ENCODE results near the gene KMT2A. TPM values are rescaled to one million over a fixed set of nuclear protein-coding genes. Genes with fewer than 3 reads are reported as not detected.

The KMT2A gene
- total RNA-seq, 1 experiment from 2014 or later, result 62.0 TPM

- no peak overlapping the region for H3K4me3 Mint-ChIP-seq
- no peak overlapping the region for H3K4me2 ChIP-seq (ENCODE audit: insufficient read depth, insufficient read length, low read length)
- WGBS (ENCODE audit: extremely low coverage, insufficient read length, low lambda C conversion rate), result no CpG with 5 or more reads among the region's 6 CpGs
Measured at GRCh38 chr11:118528511-118528910, 92.2 kb downstream of the KMT2A start.

More at GRCh38 chr11:118528511-118528910, 92.2 kb downstream of the KMT2A start:
- Histone ChIP-seq H3K56ac (ENCODE audit: insufficient read length, low read depth, low read length) (no peak overlapping the region), H3K23me2 (ENCODE audit: insufficient read length, low read depth, low read length, poor library complexity, severe bottlenecking) (peaks cover 10% of the 10 kb centered on the region), H2BK15ac (ENCODE audit: low read depth, low read length) (no peak overlapping the region), H3K14ac (ENCODE audit: insufficient read depth, low read length) (no peak overlapping the region), H3K23ac (ENCODE audit: insufficient read length, low read depth, low read length) (no peak overlapping the region), H3K27ac (ENCODE audit: insufficient read length, low read depth, low read length) (no peak overlapping the region), H2BK12ac (ENCODE audit: insufficient read length, low read depth, low read length) (no peak overlapping the region), H3K79me1 (ENCODE audit: insufficient read depth, low read depth, low read length, poor library complexity, severe bottlenecking) (no peaks in the 10 kb centered on the region), H3K27me3 (ENCODE audit: insufficient read depth, low read length) (no peaks in the 10 kb centered on the region), H3K79me2 (ENCODE audit: insufficient read depth, low read length) (no peaks in the 10 kb centered on the region), H3K9me3 (ENCODE audit: control insufficient read depth, low read depth, low read length) (no peaks in the 10 kb centered on the region), H2BK5ac (ENCODE audit: insufficient read length, low read length) (no peak overlapping the region), H2BK20ac (ENCODE audit: low read depth, low read length, poor library complexity, severe bottlenecking) (no peak overlapping the region), H3K4me1 (ENCODE audit: insufficient read depth, low read length) (no peaks in the 10 kb centered on the region; the same call in 1 of the 2 replicates), H4K8ac (replicated peaks; ENCODE audit: insufficient read length, low read depth, low read length) (no peak overlapping the region), H4K5ac (ENCODE audit: insufficient read length, low read depth, low read length) (no peak overlapping the region), H3T11ph (ENCODE audit: low read length) (no peak overlapping the region), H2BK120ac (ENCODE audit: low read depth, low read length, poor library complexity, severe bottlenecking) (no peak overlapping the region), H3K4ac (ENCODE audit: low read depth, low read length) (no peak overlapping the region), H4K91ac (ENCODE audit: insufficient read length, low read depth, low read length) (no peak overlapping the region), H3K18ac (ENCODE audit: insufficient read length, low read depth, low read length) (no peak overlapping the region), H4K20me1 (ENCODE audit: control insufficient read depth, insufficient read depth, insufficient read length) (no peaks in the 10 kb centered on the region), H2AK5ac (ENCODE audit: insufficient read length, low read length) (no peak overlapping the region), H3K9ac (ENCODE audit: extremely low read depth, insufficient read length, low read length) (no peak overlapping the region), H2AFZ (ENCODE audit: low read length) (no peak overlapping the region)
- Mint-ChIP-seq H3K4me1 (peaks cover 38% of the 10 kb centered on the region in 2 experiments), H3K9me3 (no peaks in the 10 kb centered on the region), H3K27ac (peak overlapping the region in 1 of 3 experiments; percentile 16; a peak in 1 of 7 replicates), H3K27me3 (ENCODE audit: low read depth) (peaks cover 5% of the 10 kb centered on the region; the same call in 1 of the 2 replicates), H3K36me3 (ENCODE audit: insufficient read depth in 1 of 3, low read depth in 3 of 3) (peaks cover 4 to 20% (median 14%) of the 10 kb centered on the region in 3 experiments; a peak in 6 of 7 replicates)
- no peak for TF ChIP-seq CTCF (conservative IDR thresholded peaks at IDR 0.05)
- no peak for DNase-seq
